GM21367 (cell line): ENCODE data around the gene GLIPR2.
A peak's percentile ranks its signal among the peaks of the same experiment; 100 is the strongest.
"Not testable (repeated sequence)": the region's sequence is repeated elsewhere in the genome, so short reads cannot be mapped to it uniquely, and the experiment has no call there.

Source experiments
- ATAC-seq: cut with Tn5 transposase; IDR thresholded peaks from one replicate; pipeline ENCODE4 v1.9.1; 2021; ENCODE audit not compliant: unreplicated experiment

GLIPR2 gene

DNA sequence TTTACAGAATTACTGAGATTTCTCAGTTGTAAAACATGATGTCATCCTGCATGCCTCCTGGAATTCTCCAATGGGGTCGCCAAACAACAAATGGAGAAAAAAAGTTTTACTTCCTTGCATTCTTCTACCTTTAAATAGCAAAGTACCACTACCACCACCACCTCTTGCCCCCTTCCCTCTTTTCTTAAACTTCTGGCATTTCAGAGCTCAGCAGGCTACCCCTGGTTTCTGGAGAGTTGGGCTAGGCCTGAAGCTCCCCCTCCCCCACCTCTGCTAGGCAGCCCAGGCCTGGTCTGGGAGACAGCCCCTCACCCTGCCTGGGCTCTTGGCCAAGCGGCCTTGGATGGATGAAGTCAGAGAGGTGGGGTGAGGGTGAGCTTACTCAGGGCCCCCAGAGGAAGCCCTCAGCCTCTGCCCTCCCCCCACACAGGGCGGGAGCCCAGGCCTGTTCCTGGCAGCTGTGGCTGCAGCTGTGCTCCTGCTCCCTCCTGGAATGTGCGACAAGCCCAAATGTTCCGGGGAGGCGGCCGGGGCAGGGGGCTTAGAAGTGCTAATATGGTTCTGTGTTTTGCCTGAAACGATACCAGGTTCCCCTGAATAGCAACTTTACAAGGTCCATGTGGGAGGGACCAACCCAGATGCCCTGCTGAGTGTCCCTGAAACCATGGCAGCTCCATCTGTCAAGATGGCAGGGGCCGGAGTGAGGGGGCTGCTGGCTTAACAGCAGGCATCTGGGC lies 26.7 kb downstream of the GLIPR2 start:
- no peak for ATAC-seq

DNA sequence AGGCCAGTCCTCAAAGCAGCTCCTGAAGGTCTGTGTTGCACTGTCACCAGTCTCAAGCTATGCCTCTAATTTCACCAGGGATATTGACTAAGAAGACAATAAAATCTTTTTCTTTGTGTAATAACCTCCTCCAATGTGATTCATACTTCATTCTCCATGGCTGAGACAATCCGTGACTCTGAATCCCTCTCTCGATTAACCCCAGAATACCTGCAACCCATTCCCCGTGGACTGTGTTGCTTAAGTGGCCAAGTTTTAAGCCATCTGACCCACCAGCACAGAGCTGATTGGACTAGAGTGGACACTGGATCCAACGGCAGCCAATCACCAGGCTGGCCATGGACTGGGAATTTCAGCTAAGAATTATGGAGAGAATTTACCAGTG lies 27.2 kb downstream of the GLIPR2 start:
- ATAC-seq, result no peak

DNA sequence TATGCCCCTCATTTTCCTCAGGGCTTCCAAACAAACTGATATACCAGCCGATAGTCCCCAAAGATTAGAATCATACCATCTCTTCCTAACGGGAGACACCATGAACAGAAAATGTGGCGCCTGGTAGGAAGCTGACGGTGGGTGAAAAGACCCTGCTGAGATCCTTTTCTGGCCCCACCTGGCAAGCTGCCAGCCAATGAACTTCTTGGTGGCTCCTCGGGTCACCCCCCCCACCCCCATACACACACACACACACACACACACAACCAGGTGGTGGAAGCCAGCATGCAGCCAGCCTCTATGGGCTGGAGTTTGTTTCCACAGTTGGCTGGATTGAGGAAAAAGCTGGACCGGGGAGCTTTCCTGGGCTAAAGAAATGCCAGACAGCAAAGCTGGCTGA lies 27.8 kb downstream of the GLIPR2 start:
- no peak for ATAC-seq

DNA sequence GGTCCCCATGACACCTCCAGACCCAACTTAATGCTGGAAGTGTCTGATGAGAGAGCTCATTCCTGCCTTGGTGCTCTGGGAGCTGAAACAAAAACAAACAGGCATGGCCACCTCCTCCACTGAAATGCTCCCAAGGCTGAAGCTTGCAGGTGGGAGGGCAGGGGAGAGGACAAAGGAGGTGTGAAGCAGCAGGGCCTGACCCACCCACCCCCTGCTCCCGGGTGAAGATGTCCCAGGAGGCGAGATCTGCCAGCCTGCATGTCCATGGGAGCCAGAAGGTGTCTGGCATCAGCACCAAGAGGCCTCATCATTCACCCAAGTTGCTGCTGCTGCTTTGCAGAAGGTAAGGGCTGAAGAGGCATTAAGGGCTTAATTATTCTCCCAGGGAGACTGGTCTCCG lies 28.5 kb downstream of the GLIPR2 start:
- ATAC-seq, result no peak

DNA sequence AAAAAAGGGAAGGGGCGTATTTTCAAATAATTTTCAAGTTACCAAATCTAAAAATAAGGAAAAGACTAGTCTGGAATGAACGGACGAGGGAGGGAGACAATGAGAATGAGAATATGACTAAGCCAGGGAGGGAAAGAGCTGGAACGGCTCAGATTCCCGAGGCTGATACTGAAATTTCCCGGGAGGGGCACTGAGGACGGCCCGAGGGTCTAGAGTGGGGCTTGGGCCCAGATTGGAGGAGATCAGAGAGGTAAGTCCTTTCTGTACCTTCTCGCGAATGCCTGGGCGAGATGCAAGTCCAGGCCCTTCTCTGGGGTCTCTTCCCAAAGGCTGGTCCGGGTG lies 29.3 kb downstream of the GLIPR2 start:
- ATAC-seq, result no peak

DNA sequence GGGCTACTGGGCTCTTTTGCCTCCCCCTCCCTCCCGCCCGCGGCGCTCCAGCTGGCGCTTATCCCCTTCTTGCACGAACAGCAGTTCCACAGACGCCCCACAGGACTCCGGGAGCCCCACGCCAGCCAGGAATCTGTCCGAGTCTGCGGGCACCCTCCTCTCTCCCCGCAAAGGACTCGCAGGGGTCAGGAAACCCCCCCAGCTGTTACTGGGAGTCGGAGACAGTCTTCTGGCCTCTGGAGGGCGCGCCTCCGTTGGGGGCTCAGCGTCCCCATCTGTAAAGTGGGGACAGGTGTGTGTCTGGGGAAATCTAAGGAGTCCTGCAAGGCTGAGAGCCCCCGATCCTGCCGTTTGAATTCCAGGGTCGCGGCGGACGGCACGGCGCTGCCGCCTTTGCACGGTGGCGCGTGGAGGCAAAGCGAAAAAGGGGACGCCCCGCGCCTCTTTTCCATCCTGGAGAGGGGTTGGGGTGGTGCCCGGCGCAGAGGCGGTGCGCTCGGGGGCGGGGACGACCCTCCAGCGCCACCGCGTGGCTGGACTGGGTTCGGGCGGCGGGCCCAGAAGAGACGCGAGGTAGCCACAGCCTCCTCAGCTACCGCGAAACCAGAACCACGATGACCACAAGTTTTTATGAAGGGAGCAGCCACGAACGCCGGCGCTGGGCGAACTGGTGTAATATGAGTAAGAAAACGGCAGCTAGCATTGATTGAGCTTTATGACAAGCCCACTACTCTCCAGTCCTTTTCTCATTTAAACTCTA lies 29.8 kb downstream of the GLIPR2 start:
- no peak for ATAC-seq

DNA sequence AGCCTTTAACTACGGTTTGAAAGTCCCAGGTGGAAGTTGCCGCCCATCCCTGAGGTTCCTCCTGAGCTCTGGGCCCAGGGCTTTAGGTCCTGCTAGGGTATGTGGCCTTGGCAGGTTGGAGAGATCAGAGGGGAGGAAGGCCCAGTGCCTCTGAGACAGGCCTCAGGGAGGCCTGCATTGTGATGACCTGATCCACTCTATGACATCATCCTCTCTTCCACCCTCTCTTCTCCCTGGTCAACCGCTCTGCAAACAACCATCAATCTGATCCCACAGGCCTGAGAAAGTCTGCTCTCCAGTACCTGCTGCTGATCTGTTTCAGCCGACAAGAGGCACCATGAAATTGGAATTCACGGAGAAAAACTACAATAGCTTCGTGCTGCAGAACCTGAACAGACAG lies 32.6 kb downstream of the GLIPR2 start, which contains the start of gene CCIN:
Gene CCIN, plus strand, starts transcription at position 223 of the 400 bp plus-strand sequence. Its CDS starts 115 bp downstream, at position 338.
- no peak for ATAC-seq

DNA sequence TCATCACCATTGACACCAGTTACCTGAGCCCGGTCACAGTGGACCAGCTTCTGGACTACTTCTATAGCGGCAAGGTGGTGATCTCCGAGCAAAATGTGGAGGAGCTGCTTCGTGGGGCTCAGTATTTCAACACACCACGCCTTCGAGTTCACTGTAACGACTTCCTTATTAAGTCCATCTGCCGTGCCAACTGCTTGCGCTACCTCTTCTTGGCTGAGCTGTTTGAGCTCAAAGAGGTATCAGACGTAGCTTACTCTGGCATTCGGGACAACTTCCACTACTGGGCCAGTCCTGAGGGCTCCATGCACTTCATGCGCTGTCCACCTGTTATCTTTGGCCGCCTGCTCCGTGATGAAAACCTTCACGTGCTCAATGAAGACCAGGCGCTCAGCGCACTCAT lies 33.2 kb downstream of the GLIPR2 start:
- no peak for ATAC-seq

DNA sequence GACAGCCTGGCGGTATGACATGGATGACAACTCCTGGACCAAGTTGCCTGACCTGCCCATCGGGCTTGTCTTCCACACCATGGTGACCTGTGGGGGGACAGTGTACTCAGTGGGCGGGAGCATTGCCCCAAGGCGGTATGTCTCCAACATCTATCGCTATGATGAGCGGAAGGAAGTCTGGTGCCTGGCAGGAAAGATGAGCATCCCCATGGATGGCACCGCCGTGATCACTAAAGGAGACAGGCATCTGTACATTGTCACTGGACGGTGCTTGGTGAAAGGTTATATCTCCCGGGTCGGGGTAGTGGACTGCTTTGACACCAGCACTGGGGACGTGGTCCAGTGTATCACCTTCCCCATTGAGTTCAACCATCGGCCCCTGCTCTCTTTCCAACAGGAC lies 34.0 kb downstream of the GLIPR2 start:
- no peak for ATAC-seq

DNA sequence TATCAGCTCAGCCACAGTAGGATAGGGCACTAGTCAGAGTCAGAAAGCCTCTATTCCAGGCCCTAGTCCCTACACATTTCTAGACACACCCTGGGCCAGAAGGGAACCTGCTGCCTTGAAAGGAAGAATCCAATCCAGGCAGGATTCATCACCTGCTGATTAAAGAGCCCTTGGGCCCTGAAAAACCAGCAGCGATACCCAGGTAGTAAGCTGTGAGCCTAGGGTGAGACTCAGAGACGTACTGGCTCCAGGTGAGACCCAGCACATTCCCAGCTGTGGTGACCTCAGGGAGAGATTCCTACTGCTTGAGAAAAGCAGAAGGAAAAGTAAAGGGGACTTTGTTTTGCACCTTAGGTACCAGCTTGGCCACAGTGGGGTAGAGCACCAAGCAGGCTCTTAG lies 37.3 kb downstream of the GLIPR2 start:
- ATAC-seq, result no peak

DNA sequence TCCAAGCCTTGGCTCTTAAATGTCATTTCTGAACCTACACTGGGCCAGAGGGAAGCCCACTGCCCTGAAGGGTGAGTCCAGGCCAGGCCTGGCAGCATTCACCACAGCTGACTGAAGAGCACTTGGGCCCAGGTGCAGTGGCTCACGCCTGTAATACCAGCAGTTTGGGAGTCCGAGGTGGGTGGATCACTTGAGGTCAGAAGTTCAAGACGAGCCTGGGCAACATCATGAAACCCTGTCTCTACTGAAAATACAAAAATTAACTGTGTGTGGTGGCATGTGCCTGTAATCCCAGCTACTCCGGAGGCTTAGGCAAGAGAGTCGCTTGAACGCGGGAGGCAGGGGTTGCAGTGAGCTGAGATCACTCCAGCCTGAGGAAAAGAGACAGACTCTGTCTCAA lies 37.7 kb downstream of the GLIPR2 start:
- no peak for ATAC-seq

DNA sequence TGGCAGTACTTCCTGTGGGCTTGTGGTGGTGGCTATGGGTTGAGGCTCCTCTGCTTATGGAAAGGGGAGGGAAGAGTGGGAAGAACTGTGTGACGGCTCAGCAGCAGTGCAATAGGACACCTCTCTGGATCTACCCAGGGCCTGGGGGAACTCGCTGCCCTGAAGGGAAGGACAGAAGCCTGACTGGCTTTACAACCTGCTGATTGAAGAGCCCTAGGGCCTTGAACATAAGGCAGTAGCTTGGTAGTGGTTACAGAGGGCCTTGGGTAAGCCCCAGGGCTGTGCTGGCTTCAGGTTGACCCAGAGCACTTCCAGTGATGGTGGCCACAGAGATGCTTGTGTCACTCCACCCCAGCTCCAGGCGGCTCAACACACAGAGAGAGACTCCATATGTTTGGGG lies 38.2 kb downstream of the GLIPR2 start:
- ATAC-seq, result no peak

DNA sequence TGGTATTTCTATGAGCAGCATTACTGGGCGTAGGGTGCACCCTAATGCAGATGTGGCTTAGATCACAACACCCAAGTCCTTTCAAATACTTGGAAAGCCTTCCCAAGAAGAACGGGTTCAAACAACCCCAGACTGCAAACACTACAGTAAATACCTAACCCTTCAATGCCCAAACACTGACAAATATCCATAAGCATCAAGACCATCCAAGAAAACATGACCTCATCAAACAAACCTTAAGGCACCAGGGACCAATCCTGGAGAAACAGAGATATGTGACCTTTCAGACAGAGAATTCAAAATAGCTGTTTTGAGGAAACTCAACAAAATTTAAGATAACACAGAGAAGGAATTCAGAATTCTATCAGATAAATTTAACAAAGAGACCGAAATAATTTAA lies 38.7 kb downstream of the GLIPR2 start:
- not testable (repeated sequence) for ATAC-seq

DNA sequence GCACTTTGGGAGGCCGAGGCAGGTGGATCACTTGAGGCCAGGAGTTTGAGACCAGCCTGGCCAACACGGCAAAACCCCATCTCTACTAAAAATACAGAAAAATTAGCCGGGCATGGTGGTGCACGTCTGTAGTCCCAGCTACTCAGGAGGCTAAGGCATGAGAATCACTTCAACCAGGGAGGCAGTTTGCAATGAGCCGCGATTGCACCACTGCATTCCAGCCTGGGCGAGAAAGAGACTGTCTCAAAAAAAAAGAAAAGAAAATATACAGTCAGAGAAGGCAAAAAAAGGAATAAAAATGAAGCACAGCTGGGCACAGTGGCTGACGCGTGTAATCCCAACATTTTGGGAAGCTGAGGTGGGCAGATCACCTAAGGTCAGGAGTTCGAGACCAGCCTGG lies 40.0 kb downstream of the GLIPR2 start:
- not testable (repeated sequence) for ATAC-seq

DNA sequence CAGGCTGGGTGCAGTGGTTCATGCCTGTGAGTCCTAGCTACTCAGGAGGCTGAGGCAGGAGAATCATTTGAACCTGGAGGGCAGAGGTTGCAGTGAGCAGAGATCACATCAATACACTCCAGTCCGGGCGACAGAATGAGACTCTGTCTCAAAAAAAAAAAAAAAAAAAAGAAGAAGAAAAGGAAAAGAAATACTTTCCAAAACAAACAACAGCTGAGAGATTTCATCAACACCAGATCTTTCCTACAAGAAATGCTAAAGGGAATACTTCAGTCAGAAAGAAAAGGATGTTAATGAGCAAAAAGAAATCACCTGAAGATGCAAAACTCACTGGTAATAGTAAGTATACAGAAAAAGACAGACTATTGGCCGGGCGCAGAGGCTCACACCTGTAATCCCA lies 41.0 kb downstream of the GLIPR2 start:
- ATAC-seq, result no peak

DNA sequence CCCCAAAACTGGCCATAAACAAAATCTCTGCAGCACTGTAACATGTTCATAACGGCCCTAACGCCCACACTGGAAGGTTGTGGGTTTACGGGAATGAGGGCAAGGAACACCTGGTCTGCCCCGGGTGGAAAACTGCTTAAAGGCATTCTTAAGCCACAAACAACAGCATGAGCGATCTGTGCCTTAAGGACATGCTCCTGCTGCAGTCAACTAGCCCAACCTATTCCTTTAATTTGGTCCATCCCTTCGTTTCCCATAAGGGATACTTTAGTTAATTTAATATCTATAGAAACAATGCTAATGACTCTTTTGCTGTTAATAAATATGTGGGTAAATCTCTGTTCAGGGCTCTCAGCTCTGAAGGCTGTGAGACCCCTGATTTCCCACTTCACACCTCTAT lies 43.7 kb downstream of the GLIPR2 start:
- not testable (repeated sequence) for ATAC-seq

DNA sequence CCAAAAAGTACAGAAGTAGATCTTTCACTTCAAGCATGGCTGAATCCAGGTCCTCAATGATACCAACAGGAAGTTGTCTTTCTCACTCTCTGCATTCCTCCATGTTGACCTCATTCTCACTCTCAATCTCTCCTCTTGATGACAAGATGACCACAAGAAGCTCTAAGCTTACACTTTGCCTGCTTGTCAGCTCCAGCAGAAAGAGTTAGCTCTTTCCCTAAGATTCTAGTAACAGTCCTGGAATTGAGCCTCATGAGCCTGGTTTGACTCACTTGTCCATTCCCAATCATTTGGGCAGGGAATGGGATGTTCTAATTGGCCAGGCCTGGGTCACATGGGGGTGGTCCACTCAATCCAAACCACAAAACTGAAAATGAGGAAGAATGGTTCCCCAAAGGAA lies 50.9 kb downstream of the GLIPR2 start:
- ATAC-seq, result no peak

DNA sequence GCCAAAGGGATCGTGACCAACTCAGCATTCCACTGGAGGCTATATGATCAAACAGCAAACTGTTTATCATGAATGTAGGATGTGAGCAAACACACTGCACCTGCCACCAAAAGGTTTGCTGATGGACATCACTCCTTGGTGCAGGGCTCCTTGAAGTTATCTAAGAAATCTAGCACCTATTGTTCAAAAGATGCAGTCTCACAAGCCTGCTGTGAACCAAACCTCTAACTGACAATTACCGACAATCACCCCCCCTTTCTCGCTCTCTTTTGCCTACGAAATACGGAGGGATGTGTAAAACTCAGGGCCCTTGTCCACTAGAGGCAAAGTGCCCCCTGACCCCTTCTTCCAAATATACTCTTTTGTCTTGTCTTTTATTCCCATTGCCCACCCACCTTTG lies 51.7 kb downstream of the GLIPR2 start:
- ATAC-seq, result no peak

DNA sequence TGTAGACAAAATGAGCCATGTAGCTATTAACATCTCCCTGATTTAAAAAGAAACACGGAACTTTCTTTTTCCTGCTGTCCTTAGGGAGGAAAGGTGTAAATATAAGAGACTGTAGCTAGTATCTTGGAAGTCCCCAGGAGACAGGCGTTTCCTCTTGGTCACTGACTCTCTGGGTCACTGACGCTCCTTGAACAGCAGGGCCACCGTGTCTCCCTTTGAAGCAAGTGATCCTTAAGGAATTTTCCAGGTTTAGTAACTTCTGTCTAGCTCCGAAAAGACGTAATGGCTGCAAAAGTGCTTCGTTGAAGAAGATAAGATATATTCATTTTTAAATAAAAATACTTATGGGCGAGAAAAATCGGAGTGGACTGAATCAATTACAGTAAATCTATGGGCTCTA lies 53.4 kb downstream of the GLIPR2 start:
- ATAC-seq, result no peak

DNA sequence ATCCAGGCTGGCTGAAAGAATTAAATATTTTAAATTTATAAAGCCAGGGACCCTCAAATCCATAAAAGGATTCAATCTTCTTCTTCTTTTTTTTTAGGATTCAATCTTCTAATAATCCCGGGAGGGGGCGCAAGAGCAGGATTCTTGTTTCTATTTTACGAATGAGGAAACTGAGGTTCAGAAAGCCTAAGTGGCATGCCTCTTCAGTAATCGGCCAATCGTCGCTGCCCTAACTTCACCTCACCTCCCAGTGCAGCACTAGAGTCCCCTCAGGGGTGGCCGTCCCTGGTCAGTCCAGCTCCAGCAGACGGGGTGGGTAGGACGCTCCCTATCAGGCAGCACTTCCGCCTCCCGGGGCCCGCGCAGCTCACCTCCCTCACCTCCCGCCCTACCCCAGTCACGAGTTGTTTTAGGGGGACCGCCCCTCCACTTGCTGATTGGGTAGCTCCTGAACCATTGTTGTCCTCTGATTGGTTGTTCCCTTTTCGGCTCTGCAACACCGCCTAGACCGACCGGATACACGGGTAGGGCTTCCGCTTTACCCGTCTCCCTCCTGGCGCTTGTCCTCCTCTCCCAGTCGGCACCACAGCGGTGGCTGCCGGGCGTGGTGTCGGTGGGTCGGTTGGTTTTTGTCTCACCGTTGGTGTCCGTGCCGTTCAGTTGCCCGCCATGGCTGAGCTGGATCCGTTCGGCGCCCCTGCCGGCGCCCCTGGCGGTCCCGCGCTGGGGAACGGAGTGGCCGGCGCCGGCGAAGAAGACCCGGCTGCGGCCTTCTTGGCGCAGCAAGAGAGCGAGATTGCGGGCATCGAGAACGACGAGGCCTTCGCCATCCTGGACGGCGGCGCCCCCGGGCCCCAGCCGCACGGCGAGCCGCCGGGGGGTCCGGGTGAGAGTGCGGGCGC lies 54.1 kb downstream of the GLIPR2 start, which contains the start of gene CLTA:
Gene CLTA, plus strand, starts transcription at position 534 of the 902 bp plus-strand sequence. Its CDS starts 136 bp downstream, at position 670.
- ATAC-seq, result peak; percentile 95

DNA sequence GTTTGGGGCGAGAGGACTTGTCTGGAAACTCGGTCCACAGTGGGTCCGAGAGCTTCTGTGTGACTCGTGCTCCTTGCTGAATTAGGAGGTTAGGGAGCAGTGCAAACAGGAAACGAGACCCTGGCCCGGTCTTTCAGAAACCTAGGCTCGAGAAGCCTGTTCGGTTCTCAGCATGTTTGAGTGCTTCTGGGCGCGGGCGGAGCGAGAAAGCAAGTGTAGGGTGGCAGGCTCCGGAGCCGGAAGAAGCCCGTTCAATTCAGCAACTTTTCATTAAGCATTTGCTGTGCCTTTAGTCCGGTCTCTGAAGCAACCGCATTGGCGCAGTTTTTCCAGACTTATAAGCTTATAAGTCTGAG lies 54.7 kb downstream of the GLIPR2 start:
- ATAC-seq, result peak; percentile 10

DNA sequence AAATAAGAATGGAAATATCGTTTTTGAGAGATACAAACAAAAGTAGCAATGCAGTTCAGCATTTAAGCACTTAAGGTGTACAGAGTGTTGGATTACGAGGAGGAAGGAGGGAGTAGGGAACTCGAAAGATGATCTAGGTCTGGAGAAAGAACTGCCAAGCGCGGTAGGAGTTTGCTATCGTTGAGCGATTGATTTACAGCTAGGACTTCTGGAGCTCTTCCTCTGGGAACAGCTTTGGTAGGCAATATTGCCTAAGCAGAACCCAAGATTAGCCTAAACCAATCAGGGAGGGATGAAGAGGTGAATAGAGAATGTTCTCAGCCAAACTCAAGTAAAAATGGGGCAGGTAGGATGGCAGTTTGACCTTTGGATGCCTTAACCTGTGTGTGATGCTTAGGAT lies 55.2 kb downstream of the GLIPR2 start:
- ATAC-seq, result no peak
